Measurements from ENCODE around the gene CYP46A1. TPM values are rescaled to one million over a fixed set of nuclear protein-coding genes. Genes with fewer than 3 reads are reported as not detected.

The CYP46A1 gene
- total RNA-seq, 4 donors from 2014 or later, result 0.26 to 6.4 (median 1.7) TPM

DNA sequence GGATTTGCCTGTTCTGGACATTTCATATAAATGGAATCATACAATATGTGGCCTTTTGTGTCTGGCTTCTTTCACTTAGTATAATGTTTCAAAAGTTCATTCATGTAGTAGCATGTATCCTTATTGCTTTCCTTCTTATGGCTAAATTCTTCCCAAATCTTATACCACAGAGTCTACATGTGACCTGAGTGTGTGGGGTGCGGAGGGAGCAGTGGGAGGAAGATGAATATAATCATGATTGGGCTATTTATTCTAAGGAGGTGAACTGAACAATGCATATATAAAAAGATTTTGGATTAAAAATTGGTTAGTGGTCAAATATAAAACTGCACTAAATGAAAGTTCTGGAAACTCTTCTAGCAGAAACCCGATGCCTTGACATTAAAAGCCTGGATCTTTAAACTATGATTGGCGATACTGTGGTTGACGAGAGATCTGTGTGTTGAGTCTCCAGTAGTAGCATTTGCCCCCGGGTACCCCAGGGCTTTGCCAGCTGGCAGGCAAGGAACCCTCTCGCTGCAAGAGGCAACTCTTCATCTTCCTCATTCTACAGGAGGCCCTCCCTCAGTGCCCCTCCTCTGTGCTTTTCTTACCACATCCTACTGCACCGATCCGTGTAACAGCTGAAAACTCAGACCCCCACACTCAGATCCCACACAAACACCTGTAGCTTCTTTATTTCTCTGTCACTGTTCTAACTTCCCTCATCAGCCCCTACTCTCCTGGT lies 2.6 kb downstream of the CYP46A1 start:
- peak in 1 of 2 donors; percentile 8 for DNase-seq
- intact Hi-C loops (cut with DNase I; ENCODE audit: low total_unique reads), result no loop called here

DNA sequence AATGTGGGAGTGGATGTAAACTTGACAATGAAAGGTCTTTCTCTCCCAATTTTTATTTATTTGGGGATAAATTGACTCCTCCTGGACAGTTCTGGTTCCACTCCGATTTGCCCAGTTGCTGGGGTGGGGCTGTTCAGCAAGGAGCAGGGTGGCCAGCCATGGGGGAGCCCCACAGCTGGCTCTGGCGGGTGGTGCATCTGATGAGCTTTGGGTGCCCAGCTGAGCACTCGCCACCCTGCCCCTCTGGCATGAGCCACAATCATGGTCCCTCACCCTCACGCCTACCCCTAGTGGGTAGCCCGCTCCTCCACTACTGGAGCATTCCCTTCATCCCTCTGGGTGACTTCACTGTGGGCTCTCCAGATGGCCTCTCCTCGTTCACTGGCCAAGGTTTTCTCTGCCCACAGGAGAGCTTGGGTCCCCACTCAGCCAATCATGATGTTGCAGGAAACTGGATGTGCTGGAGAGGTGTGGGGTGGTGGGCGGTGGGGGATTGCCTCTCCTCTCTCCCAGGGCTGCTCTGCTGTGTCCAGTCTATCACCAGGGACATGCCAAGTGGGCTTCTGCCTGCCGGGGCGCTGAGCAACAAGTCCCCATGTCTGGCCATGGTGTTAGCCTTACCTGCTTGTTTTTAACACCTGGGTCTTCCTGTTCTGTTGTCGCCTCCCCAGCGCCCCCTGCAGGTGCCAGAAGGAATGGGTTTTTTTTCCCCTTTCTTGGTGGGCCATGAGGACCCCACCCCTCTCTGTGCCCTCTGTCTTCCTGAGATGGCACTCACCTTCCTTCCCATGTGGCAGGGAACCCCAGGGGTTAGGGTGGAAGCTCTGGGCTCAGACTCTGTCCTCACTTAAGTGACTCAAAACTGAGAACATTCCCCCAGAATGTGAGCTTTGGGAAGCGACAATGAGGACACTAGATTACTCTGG lies 3.4 kb downstream of the CYP46A1 start:
- Histone ChIP-seq H3K4me3 (no peak overlapping the region), H3K27ac (no peak overlapping the region), H3K27me3 (no peaks in the 10 kb centered on the region), H3K36me3 (no peaks in the 10 kb centered on the region), H3K9me3 (no peaks in the 10 kb centered on the region), H3K4me1 (peaks cover 0 to 6% of the 10 kb centered on the region in 2 donors)
- peak in 1 of 2 donors; percentile 12 for DNase-seq
- TF ChIP-seq, protein P1, sequence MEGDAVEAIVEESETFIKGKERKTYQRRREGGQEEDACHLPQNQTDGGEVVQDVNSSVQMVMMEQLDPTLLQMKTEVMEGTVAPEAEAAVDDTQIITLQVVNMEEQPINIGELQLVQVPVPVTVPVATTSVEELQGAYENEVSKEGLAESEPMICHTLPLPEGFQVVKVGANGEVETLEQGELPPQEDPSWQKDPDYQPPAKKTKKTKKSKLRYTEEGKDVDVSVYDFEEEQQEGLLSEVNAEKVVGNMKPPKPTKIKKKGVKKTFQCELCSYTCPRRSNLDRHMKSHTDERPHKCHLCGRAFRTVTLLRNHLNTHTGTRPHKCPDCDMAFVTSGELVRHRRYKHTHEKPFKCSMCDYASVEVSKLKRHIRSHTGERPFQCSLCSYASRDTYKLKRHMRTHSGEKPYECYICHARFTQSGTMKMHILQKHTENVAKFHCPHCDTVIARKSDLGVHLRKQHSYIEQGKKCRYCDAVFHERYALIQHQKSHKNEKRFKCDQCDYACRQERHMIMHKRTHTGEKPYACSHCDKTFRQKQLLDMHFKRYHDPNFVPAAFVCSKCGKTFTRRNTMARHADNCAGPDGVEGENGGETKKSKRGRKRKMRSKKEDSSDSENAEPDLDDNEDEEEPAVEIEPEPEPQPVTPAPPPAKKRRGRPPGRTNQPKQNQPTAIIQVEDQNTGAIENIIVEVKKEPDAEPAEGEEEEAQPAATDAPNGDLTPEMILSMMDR (IDR thresholded peaks at IDR 0.05), result peak in 2 of 4 experiments; percentile 20 to 44
- TF ChIP-seq POLR2A (IDR thresholded peaks at IDR 0.05), result no peak
- intact Hi-C loops (cut with DNase I; ENCODE audit: low total_unique reads), result no loop called here

More for the DNA sequence above, 2.6 kb downstream of the CYP46A1 start:
- Histone ChIP-seq H3K27me3 (no peaks in the 10 kb centered on the region), H3K9me3 (no peaks in the 10 kb centered on the region), H3K4me1 (peaks cover 0 to 7% of the 10 kb centered on the region in 2 donors), H3K27ac (no peak overlapping the region), H3K36me3 (no peaks in the 10 kb centered on the region), H3K4me3 (no peak overlapping the region)
- TF ChIP-seq, protein P1 (IDR thresholded peaks at IDR 0.05), result no peak
- TF ChIP-seq POLR2A (IDR thresholded peaks at IDR 0.05), result no peak

DNA sequence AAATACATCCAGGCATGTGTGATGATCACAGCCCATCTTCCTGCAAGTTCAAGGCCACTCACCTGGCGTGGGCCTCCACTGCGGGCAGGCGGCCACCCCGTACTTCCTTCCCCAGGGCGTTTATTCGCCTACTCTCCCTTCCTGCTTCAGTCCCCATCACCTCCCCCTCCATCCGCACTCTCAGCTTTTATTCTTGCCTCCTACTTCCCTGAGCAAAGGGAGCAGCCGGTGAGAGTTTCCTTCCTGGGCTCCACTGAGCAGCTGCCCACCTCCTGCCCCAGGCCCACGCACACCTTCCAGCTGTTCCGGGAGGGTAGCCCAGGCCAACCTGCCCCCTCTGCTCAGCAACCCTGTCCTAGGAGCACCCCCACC lies 4.1 kb downstream of the CYP46A1 start:
- Histone ChIP-seq H3K4me3 (no peak overlapping the region), H3K9me3 (no peaks in the 10 kb centered on the region), H3K27ac (no peak overlapping the region), H3K4me1 (no peaks in the 10 kb centered on the region), H3K27me3 (no peaks in the 10 kb centered on the region), H3K36me3 (no peaks in the 10 kb centered on the region)
- peak in 1 of 2 donors; percentile 13 for DNase-seq
- TF ChIP-seq, protein P1 (IDR thresholded peaks at IDR 0.05), result no peak
- TF ChIP-seq POLR2A (IDR thresholded peaks at IDR 0.05), result no peak
- intact Hi-C loops (cut with DNase I; ENCODE audit: low total_unique reads), result no loop called here

DNA sequence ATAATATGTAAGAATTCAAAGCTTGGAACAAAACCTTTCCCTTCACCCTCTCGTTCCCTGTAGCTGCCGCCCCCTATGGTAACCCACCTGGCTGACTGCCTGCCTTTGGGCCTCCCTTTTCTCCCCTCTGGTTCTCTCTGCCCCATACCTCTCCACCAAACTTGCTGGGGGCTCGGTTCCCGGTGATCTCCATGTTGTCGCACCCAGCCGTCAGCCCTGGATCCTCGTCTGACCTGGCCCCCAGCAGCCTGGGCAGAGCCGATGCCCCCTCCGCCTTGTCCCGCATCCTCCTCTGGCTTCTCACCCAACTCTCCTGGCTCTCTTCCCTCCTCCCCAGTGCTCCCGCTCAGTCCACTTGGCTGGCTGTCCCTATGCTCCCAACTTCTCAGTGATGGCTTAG lies 4.5 kb downstream of the CYP46A1 start:
- Histone ChIP-seq H3K27me3 (no peaks in the 10 kb centered on the region), H3K27ac (no peak overlapping the region), H3K4me3 (no peak overlapping the region), H3K9me3 (no peaks in the 10 kb centered on the region), H3K4me1 (no peaks in the 10 kb centered on the region), H3K36me3 (no peaks in the 10 kb centered on the region)
- TF ChIP-seq, protein P1 (IDR thresholded peaks at IDR 0.05), result no peak
- no peak for TF ChIP-seq POLR2A (IDR thresholded peaks at IDR 0.05)
- intact Hi-C loops (cut with DNase I; ENCODE audit: low total_unique reads), result no loop called here
- DNase-seq, result peak in 1 of 2 donors; percentile 11

All from uterus (tissue), 4 donors.